Mesendoderm (in vitro differentiated cells): ENCODE measurements around the gene YBEY.
"Not testable (repeated sequence)": the region's sequence is repeated elsewhere in the genome, so short reads cannot be mapped to it uniquely, and the experiment has no call there.

Source experiments
- DNase-seq: peaks from one replicate; pipeline ENCODE4 v3.0.0; 2013
- H2AK5ac ChIP-seq: 2 replicates; pipeline ENCODE4 v1.6.1; 2013; ENCODE audit warnings: low read length, inconsistent platforms
- H2BK120ac ChIP-seq: 2 replicates; pipeline ENCODE4 v1.6.1; 2013; ENCODE audit warnings: low read depth, mild to moderate bottlenecking, low read length, moderate library complexity, mixed read lengths
- H2BK15ac ChIP-seq: replicated peaks from 2 replicates; pipeline ENCODE4 v1.6.1; 2013; ENCODE audit warnings: low read depth, mild to moderate bottlenecking, moderate library complexity
- H2BK5ac ChIP-seq: 2 replicates; pipeline ENCODE4 v1.6.1; 2013; ENCODE audit warnings: low read length, inconsistent platforms
- H3K18ac ChIP-seq: 2 replicates; pipeline ENCODE4 v1.6.1; 2013; ENCODE audit warnings: mild to moderate bottlenecking, low read length, mixed read lengths
- H3K23ac ChIP-seq: one replicate; pipeline ENCODE4 v1.6.1; 2013; ENCODE audit warnings: low read length
- H3K27ac ChIP-seq: 2 replicates; pipeline ENCODE4 v1.5.1; 2013; ENCODE audit warnings: low read depth, mild to moderate bottlenecking, inconsistent platforms, low read length, moderate library complexity
- H3K27me3 ChIP-seq: 2 replicates; pipeline ENCODE4 v1.6.1; 2013; ENCODE audit warnings: low read length, control low read depth, mild to moderate bottlenecking, inconsistent platforms; ENCODE audit not compliant: insufficient read depth, poor library complexity
- H3K36me3 ChIP-seq: 2 replicates; pipeline ENCODE4 v1.6.1; 2013; ENCODE audit warnings: low read length, inconsistent platforms; ENCODE audit not compliant: control insufficient read depth, insufficient read depth
- H3K4ac ChIP-seq: one replicate; pipeline ENCODE4 v1.6.1; 2013; ENCODE audit warnings: low read depth, mild to moderate bottlenecking, low read length, moderate library complexity
- H3K4me1 ChIP-seq: 2 replicates; pipeline ENCODE4 v1.6.1; 2013; ENCODE audit warnings: low read depth, low read length, inconsistent platforms; ENCODE audit not compliant: control insufficient read depth
- H3K4me2 ChIP-seq: 2 replicates; pipeline ENCODE4 v1.6.1; 2013; ENCODE audit warnings: low read length
- H3K4me3 ChIP-seq: 2 replicates; pipeline ENCODE4 v1.5.1; 2013; ENCODE audit warnings: mild to moderate bottlenecking, low read length
- H3K56ac ChIP-seq: one replicate; pipeline ENCODE4 v1.6.1; 2013; ENCODE audit warnings: low read length
- H3K79me1 ChIP-seq: 2 replicates; pipeline ENCODE4 v1.6.1; 2013; ENCODE audit warnings: low read length, inconsistent platforms
- H3K79me2 ChIP-seq: 2 replicates; pipeline ENCODE4 v1.6.1; 2013; ENCODE audit warnings: mild to moderate bottlenecking, low read length; ENCODE audit not compliant: control insufficient read depth, insufficient read depth
- H3K9ac ChIP-seq: 2 replicates; pipeline ENCODE4 v1.6.1; 2013; ENCODE audit warnings: low read length, inconsistent platforms
- H4K5ac ChIP-seq: one replicate; pipeline ENCODE4 v1.6.1; 2013; ENCODE audit warnings: low read length
- H4K8ac ChIP-seq: one replicate; pipeline ENCODE4 v1.6.1; 2013; ENCODE audit warnings: low read depth, mild to moderate bottlenecking, control low read depth, low read length, moderate library complexity
- WGBS: extraction: QIAGEN DNeasy Blood & Tissue Kit; methylation state at CpG from one replicate; pipeline ENCODE4 v1.1.7; 2013; ENCODE audit warnings: low lambda C conversion rate, missing lambda C conversion rate; ENCODE audit not compliant: insufficient coverage; ENCODE audit errors: extremely low coverage; 5-methylcytosine and 5-hydroxymethylcytosine counted together

The YBEY gene

GRCh38 chr21:46304955-46305354, 18.8 kb downstream of the YBEY start:
- Histone ChIP-seq H3K4me2 (no peak overlapping the region), H2BK120ac (no peak overlapping the region), H3K4ac (no peak overlapping the region), H3K4me1 (no peaks in the 10 kb centered on the region), H3K9ac (no peak overlapping the region), H2BK15ac (no peak overlapping the region), H3K4me3 (no peak overlapping the region), H3K56ac (no peak overlapping the region), H3K36me3 (peaks cover 4% of the 10 kb centered on the region), H3K27ac (no peak overlapping the region), H3K18ac (no peak overlapping the region), H3K79me1 (no peaks in the 10 kb centered on the region), H3K27me3 (no peaks in the 10 kb centered on the region), H2BK5ac (no peak overlapping the region), H2AK5ac (no peak overlapping the region), H3K23ac (no peak overlapping the region), H4K5ac (no peak overlapping the region), H4K8ac (no peak overlapping the region), H3K79me2 (no peaks in the 10 kb centered on the region)
- no peak for DNase-seq
- WGBS = no CpG with 5 or more reads among the region's 11 CpGs

GRCh38 chr21:46307625-46308024, 21.5 kb downstream of the YBEY start:
- no peak overlapping the region for H3K4ac ChIP-seq
- H3K79me2 ChIP-seq = no peaks in the 10 kb centered on the region
- no peak overlapping the region for H2AK5ac ChIP-seq
- H3K9ac ChIP-seq = no peak overlapping the region
- H3K27me3 ChIP-seq = no peaks in the 10 kb centered on the region
- no peak for DNase-seq
- H2BK15ac ChIP-seq = no peak overlapping the region
- no peak overlapping the region for H3K4me2 ChIP-seq
- H2BK120ac ChIP-seq = no peak overlapping the region
- H3K4me1 ChIP-seq = no peaks in the 10 kb centered on the region
- no peaks in the 10 kb centered on the region for H3K79me1 ChIP-seq
- H3K23ac ChIP-seq = no peak overlapping the region
- H3K4me3 ChIP-seq = no peak overlapping the region
- no peak overlapping the region for H3K18ac ChIP-seq
- peaks cover 2% of the 10 kb centered on the region for H3K36me3 ChIP-seq
- H3K56ac ChIP-seq = no peak overlapping the region
- no peak overlapping the region for H4K5ac ChIP-seq
- H3K27ac ChIP-seq = no peak overlapping the region
- WGBS = no CpG with 5 or more reads among the region's 2 CpGs
- no peak overlapping the region for H4K8ac ChIP-seq
- no peak overlapping the region for H2BK5ac ChIP-seq

- Histone ChIP-seq H2BK120ac (no peak overlapping the region), H4K8ac (no peak overlapping the region), H3K27me3 (no peaks in the 10 kb centered on the region), H3K4ac (no peak overlapping the region), H3K56ac (no peak overlapping the region), H3K36me3 (peaks cover 2% of the 10 kb centered on the region), H3K23ac (no peak overlapping the region), H3K4me1 (no peaks in the 10 kb centered on the region), H4K5ac (no peak overlapping the region), H3K79me2 (no peaks in the 10 kb centered on the region), H3K4me3 (no peak overlapping the region), H3K4me2 (no peak overlapping the region), H2AK5ac (no peak overlapping the region), H3K18ac (no peak overlapping the region), H3K27ac (no peak overlapping the region), H2BK5ac (no peak overlapping the region), H3K9ac (no peak overlapping the region), H2BK15ac (no peak overlapping the region), H3K79me1 (no peaks in the 10 kb centered on the region)
- no peak for DNase-seq
- no CpG with 5 or more reads among the region's 2 CpGs for WGBS
Measured at GRCh38 chr21:46308431-46308830, 22.3 kb downstream of the YBEY start.

- H3K4me3 ChIP-seq, H2BK5ac ChIP-seq, DNase-seq, H3K23ac ChIP-seq, H3K27ac ChIP-seq, H2AK5ac ChIP-seq, H4K8ac ChIP-seq, H3K36me3 ChIP-seq, H3K18ac ChIP-seq, H2BK15ac ChIP-seq, H4K5ac ChIP-seq, H3K4me2 ChIP-seq, H3K79me1 ChIP-seq, H2BK120ac ChIP-seq, H3K4me1 ChIP-seq, H3K56ac ChIP-seq, H3K4ac ChIP-seq, H3K9ac ChIP-seq, H3K79me2 ChIP-seq, H3K27me3 ChIP-seq: not testable (repeated sequence)
- WGBS = no CpG with 5 or more reads among the region's 8 CpGs
Measured at GRCh38 chr21:46310260-46310659, 24.1 kb downstream of the YBEY start.

GRCh38 chr21:46311568-46311967, 25.4 kb downstream of the YBEY start:
- Histone ChIP-seq H2BK120ac (no peak overlapping the region), H3K79me2 (no peaks in the 10 kb centered on the region), H3K27me3 (no peaks in the 10 kb centered on the region), H3K27ac (no peak overlapping the region), H3K18ac (no peak overlapping the region), H3K23ac (no peak overlapping the region), H2BK5ac (no peak overlapping the region), H4K8ac (no peak overlapping the region), H3K9ac (no peak overlapping the region), H3K4me2 (no peak overlapping the region), H4K5ac (no peak overlapping the region), H3K79me1 (no peaks in the 10 kb centered on the region), H3K4me3 (no peak overlapping the region), H3K36me3 (no peaks in the 10 kb centered on the region), H3K4ac (no peak overlapping the region), H2AK5ac (no peak overlapping the region), H2BK15ac (no peak overlapping the region), H3K4me1 (no peaks in the 10 kb centered on the region), H3K56ac (no peak overlapping the region)
- DNase-seq = no peak

GRCh38 chr21:46312949-46313348, 26.8 kb downstream of the YBEY start:
- H3K4me1 ChIP-seq = no peaks in the 10 kb centered on the region
- no peak overlapping the region for H3K9ac ChIP-seq
- no peak overlapping the region for H3K23ac ChIP-seq
- H2BK120ac ChIP-seq = no peak overlapping the region
- H3K18ac ChIP-seq = no peak overlapping the region
- no peaks in the 10 kb centered on the region for H3K79me1 ChIP-seq
- H3K4me2 ChIP-seq = no peak overlapping the region
- H3K27me3 ChIP-seq = no peaks in the 10 kb centered on the region
- H3K79me2 ChIP-seq = no peaks in the 10 kb centered on the region
- H2AK5ac ChIP-seq = no peak overlapping the region
- H3K36me3 ChIP-seq = no peaks in the 10 kb centered on the region
- no peak overlapping the region for H2BK15ac ChIP-seq
- DNase-seq = no peak
- no peak overlapping the region for H2BK5ac ChIP-seq
- H4K5ac ChIP-seq = no peak overlapping the region
- WGBS = no CpG with 5 or more reads among the region's 5 CpGs
- no peak overlapping the region for H3K4me3 ChIP-seq
- no peak overlapping the region for H3K4ac ChIP-seq
- no peak overlapping the region for H4K8ac ChIP-seq
- H3K56ac ChIP-seq = no peak overlapping the region
- H3K27ac ChIP-seq = no peak overlapping the region
